NB4 (cell line): Measurements from ENCODE around the gene ZMYND8.
"Not testable (repeated sequence)": the region's sequence is repeated elsewhere in the genome, so short reads cannot be mapped to it uniquely, and the experiment has no call there.

Source experiments
- MYC ChIP-seq: IDR thresholded peaks from 2 replicates; pipeline ENCODE4 v1.6.1; 2011; ENCODE audit warnings: low read depth, low read length
- POLR2A ChIP-seq: IDR thresholded peaks from 2 replicates; pipeline ENCODE4 v1.6.1; 2011; ENCODE audit warnings: mild to moderate bottlenecking; ENCODE audit not compliant: insufficient read length; ENCODE audit errors: extremely low read depth
- TF ChIP-seq, protein P1 (sequence below): IDR thresholded peaks from one replicate; pipeline ENCODE4 v1.5.1; 2012; ENCODE audit warnings: low read depth, low read length

DNA sequence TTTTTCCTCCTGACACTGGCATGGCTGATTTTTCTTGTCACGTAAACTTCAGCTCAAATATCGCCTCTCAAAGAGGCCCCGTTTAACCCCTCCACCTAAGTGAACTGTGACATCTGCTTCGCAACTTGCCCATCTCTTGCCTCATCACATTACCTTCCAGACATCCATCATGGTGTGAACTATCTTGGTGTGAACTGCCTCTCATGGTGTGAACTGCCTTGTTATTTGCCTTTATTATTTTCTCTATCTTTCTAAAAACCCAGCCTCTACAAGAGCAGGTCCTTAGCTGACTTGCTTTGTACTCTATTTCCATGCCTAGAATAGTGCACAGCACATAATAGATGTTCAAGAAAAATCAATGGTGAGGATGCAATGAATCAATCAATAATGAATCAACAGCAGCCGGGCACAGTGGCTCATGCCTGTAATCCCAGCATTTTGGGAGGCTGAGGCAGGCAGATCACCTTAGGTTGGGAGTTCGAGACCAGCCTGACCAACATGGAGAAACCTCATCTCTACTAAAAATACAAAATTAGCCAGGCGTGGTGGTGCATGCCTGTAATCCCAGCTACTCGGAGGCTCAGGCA, 95.9 kb downstream of the ZMYND8 start:
- TF ChIP-seq, protein P1, sequence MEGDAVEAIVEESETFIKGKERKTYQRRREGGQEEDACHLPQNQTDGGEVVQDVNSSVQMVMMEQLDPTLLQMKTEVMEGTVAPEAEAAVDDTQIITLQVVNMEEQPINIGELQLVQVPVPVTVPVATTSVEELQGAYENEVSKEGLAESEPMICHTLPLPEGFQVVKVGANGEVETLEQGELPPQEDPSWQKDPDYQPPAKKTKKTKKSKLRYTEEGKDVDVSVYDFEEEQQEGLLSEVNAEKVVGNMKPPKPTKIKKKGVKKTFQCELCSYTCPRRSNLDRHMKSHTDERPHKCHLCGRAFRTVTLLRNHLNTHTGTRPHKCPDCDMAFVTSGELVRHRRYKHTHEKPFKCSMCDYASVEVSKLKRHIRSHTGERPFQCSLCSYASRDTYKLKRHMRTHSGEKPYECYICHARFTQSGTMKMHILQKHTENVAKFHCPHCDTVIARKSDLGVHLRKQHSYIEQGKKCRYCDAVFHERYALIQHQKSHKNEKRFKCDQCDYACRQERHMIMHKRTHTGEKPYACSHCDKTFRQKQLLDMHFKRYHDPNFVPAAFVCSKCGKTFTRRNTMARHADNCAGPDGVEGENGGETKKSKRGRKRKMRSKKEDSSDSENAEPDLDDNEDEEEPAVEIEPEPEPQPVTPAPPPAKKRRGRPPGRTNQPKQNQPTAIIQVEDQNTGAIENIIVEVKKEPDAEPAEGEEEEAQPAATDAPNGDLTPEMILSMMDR = not testable (repeated sequence)
- TF ChIP-seq POLR2A, MYC: not testable (repeated sequence)
